Lower lobe of right lung (tissue), 2 donors: ENCODE results near the gene CEP43. TPM values are rescaled to one million over a fixed set of nuclear protein-coding genes. Genes with fewer than 3 reads are reported as not detected.

Experiments
- ATAC-seq, 2 donors: fragments of 200-7000 bp; cut with Tn5 transposase; one replicate each; pipeline ENCODE4 v1.9.1; 2020 to 2022; ENCODE audit warnings: mild to moderate bottlenecking in 2 of 2, moderate library complexity in 2 of 2
- DNase-seq: peaks from one replicate; pipeline ENCODE4 v3.0.0-alpha.2; 2020
- H3K27ac ChIP-seq: fragments of 200-600 bp; one replicate; pipeline ENCODE4 v1.8.0; 2022
- H3K27me3 ChIP-seq: fragments of 200-600 bp; one replicate; pipeline ENCODE4 v1.8.0; 2022; ENCODE audit warnings: low read depth
- H3K36me3 ChIP-seq: fragments of 200-600 bp; one replicate; pipeline ENCODE4 v1.8.0; 2022; ENCODE audit warnings: mild to moderate bottlenecking
- H3K4me1 ChIP-seq: fragments of 200-600 bp; one replicate; pipeline ENCODE4 v1.8.0; 2022
- H3K4me3 ChIP-seq: fragments of 200-600 bp; one replicate; pipeline ENCODE4 v1.8.0; 2022; ENCODE audit warnings: mild to moderate bottlenecking
- H3K9me3 ChIP-seq: fragments of 200-600 bp; one replicate; pipeline ENCODE4 v1.8.0; 2022
- intact Hi-C: fragments of 100-400 bp; cut with DNase I; formaldehyde crosslinking; loops from one replicate; pipeline ENCODE4 v1.11.0; 2022
- total RNA-seq: library from RNA; stranded (reverse); fragmentation: NEBNext Ultra II Directional; extraction: Animal tissue kit (Norgen Biotek cat#: 25700); gene quantifications from one replicate; pipeline ENCODE4 v1.2.1, GENCODE V29; 2021
- TF ChIP-seq, protein P1 (sequence below): fragments of 200-600 bp; IDR thresholded peaks from one replicate; pipeline ENCODE4 v1.8.0; 2022; ENCODE audit warnings: antibody characterized with exemption, mild to moderate bottlenecking
- donor health status: DM: no; HTN: yes; CAD: no; lungs with severe emphysema.

CEP43 gene
- total RNA-seq, 1 donor from 2014 or later: 13.3 TPM

DNA sequence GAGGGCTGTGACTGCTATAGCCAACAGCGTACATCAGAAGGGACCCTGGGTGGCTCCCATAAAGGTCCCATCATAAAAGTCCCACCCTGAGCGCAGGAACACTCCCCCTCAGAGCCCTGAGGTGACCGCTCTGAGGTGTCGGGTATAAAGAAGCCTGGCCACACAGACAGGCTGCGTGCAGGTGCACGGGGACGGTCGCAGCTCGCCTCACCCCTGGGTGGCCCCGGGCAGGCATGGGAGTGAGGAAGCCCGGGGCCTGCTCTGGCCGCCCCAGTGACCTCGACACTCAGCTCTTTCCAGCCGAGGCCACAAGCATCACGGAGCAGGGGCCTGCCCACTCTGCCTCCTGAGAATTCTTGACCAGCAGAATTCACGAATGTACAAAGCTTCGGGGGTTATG is 28.4 kb upstream of the CEP43 start:
- H3K27me3 ChIP-seq: no peaks in the 10 kb centered on the region
- ATAC-seq (no peak), DNase-seq (no peak)
- intact Hi-C loops: no loop called here
- H3K27ac ChIP-seq: no peak overlapping the region
- H3K36me3 ChIP-seq: no peaks in the 10 kb centered on the region
- TF ChIP-seq, protein P1, sequence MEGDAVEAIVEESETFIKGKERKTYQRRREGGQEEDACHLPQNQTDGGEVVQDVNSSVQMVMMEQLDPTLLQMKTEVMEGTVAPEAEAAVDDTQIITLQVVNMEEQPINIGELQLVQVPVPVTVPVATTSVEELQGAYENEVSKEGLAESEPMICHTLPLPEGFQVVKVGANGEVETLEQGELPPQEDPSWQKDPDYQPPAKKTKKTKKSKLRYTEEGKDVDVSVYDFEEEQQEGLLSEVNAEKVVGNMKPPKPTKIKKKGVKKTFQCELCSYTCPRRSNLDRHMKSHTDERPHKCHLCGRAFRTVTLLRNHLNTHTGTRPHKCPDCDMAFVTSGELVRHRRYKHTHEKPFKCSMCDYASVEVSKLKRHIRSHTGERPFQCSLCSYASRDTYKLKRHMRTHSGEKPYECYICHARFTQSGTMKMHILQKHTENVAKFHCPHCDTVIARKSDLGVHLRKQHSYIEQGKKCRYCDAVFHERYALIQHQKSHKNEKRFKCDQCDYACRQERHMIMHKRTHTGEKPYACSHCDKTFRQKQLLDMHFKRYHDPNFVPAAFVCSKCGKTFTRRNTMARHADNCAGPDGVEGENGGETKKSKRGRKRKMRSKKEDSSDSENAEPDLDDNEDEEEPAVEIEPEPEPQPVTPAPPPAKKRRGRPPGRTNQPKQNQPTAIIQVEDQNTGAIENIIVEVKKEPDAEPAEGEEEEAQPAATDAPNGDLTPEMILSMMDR: no peak
- no peak overlapping the region for H3K4me3 ChIP-seq
- H3K4me1 ChIP-seq: no peaks in the 10 kb centered on the region
- no peaks in the 10 kb centered on the region for H3K9me3 ChIP-seq

DNA sequence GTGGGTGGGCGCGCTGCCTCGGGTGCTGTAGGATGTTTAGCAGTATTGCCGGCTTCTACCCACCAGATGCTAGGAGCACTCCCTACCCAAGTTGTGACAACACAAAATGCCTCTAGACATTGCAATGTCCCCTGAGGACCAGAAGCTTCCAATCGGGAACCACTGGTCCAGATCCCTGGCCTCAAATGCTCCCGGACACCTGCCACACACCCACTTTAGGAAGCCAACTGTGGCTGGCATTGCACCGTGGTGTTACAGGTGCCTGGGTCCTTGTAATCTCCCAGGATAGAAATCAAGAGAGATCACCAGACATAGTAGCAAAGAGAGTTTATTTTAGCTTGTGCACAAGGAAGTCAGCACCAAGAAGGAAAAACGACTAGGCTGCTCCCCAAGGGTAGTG is 27.9 kb upstream of the CEP43 start:
- H3K27me3 ChIP-seq: no peaks in the 10 kb centered on the region
- intact Hi-C loops: no loop called here
- H3K4me3 ChIP-seq: no peak overlapping the region
- no peak for ATAC-seq
- no peaks in the 10 kb centered on the region for H3K9me3 ChIP-seq
- H3K36me3 ChIP-seq: no peaks in the 10 kb centered on the region
- no peaks in the 10 kb centered on the region for H3K4me1 ChIP-seq
- no peak overlapping the region for H3K27ac ChIP-seq
- DNase-seq: no peak
- TF ChIP-seq, protein P1: no peak

DNA sequence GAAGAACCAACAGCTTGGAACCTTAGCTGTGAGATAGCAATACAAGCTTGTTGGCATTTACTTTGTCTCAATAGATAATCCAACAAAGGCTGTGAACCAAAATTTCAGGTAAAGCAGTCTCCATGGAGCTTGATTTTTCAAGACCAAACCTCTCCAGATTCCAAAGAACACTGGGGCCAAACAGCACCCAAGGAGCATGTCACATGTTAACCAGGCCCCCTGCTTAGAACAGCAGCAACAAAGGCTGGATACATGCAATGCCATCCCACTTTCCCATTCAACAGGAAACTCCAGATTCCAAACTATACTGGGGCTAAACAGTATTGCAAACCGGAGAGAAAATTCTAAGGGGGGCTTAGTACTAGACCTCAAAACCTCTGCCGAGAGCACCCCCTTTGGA is 27.1 kb upstream of the CEP43 start:
- H3K27me3 ChIP-seq: no peaks in the 10 kb centered on the region
- H3K4me1 ChIP-seq: no peaks in the 10 kb centered on the region
- TF ChIP-seq, protein P1: no peak
- ATAC-seq (no peak), DNase-seq (no peak)
- intact Hi-C loops: no loop called here
- no peaks in the 10 kb centered on the region for H3K9me3 ChIP-seq
- H3K27ac ChIP-seq: no peak overlapping the region
- no peaks in the 10 kb centered on the region for H3K36me3 ChIP-seq
- no peak overlapping the region for H3K4me3 ChIP-seq

DNA sequence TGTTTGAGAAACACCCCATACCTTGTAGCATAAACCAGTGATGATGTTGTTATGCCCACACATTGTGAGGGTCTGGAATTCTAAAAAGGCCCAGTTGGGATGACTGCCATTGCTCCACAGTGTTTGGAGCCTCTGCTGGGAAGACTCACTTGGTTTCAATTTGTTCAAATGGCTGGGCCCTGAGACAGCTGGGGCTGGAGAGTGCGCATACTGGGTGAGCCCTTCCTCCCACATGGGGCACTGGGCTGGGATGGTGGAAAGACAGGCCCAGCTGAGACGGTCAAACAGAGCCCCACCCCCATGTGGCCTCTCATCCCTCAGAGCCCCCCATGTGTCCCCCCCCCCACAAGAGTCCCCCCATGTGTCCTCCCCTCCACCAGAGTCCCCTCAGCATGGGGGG is 22.6 kb upstream of the CEP43 start:
- H3K4me3 ChIP-seq: no peak overlapping the region
- no peaks in the 10 kb centered on the region for H3K36me3 ChIP-seq
- ATAC-seq: no peak
- DNase-seq: no peak
- TF ChIP-seq, protein P1: no peak
- no peaks in the 10 kb centered on the region for H3K9me3 ChIP-seq
- H3K4me1 ChIP-seq: no peaks in the 10 kb centered on the region
- H3K27me3 ChIP-seq: no peaks in the 10 kb centered on the region
- intact Hi-C loops: no loop called here
- H3K27ac ChIP-seq: no peak overlapping the region

DNA sequence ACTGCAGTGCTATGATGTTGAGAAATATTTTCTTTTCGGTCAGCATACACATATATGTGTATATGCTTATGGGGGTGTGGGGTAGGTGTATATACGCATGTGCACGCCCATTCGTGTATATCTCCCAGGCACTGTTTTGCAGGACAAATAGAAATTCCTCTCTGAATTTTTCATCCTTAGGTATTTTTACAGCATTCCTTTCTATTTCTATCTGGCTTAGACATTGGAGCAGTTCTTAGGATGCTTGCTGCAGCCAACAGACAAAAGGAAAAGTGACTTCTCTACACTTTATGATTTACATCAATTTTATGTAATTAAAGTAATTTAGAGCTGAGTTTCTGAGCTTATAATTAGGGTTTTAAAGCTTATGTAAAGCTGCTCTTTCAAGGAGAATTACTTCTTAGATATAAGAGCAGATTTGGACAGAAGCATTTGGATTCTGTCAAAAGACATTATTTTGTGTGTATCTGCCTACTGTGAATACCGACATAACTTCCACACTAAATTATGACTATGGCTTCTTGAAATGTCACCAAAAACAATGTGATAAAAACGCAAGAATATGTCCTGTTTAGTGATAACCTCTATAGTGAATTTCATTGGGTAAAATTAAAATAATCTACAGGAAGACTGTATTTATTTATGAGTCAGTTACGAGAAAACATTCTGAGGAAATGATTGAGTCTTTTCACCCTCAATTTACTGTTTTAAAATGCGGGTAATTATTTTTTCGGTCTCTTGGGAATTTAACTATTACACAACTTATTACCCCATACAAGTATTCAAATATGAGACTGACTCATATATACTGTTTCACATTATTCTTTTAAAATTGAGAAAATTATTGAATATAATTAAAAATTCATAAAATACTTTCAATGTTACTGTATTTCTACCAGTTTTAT is 21.3 kb upstream of the CEP43 start:
- no peak overlapping the region for H3K27ac ChIP-seq
- no peak for DNase-seq
- no peak overlapping the region for H3K4me3 ChIP-seq
- no peak for ATAC-seq
- intact Hi-C loops: no loop called here
- no peaks in the 10 kb centered on the region for H3K9me3 ChIP-seq
- TF ChIP-seq, protein P1: no peak
- no peaks in the 10 kb centered on the region for H3K27me3 ChIP-seq
- no peaks in the 10 kb centered on the region for H3K36me3 ChIP-seq
- no peaks in the 10 kb centered on the region for H3K4me1 ChIP-seq
